Right renal cortex interstitium (tissue), 3 donors: Measurements from ENCODE around the gene ZSCAN12. TPM values are rescaled to one million over a fixed set of nuclear protein-coding genes. Genes with fewer than 3 reads are reported as not detected.
A peak's percentile ranks its signal among the peaks of the same experiment; 100 is the strongest.
"Not testable (repeated sequence)": the region's sequence is repeated elsewhere in the genome, so short reads cannot be mapped to it uniquely, and the experiment has no call there.

ENCODE experiments used
- DNase-seq, 3 donors: peaks; one replicate each; pipeline ENCODE4 v3.0.0-alpha.2; 2013; ENCODE audit warnings: low read depth in 3 of 3, low spot score in 2 of 3
- polyA plus RNA-seq, 3 donors: library from polyadenylated mRNA; unstranded; fragments of 120-200 nt; gene quantifications; one replicate each; pipeline ENCODE4 v1.2.1, GENCODE V29; 2013; ENCODE audit not compliant: insufficient read length in 3 of 3

The ZSCAN12 gene
- polyA plus RNA-seq, 3 donors = 14.5 to 17.2 (median 15.5) TPM

- no peak for DNase-seq
These were observed 540 bp upstream of the ZSCAN12 start for GRCh38 chr6:28400122-28400451.

GRCh38 chr6:28395918-28396317 is 3.6 kb downstream of the ZSCAN12 start:
- DNase-seq = no peak

GRCh38 chr6:28393912-28394662 is 5.5 kb downstream of the ZSCAN12 start:
- DNase-seq = no peak

- no peak for DNase-seq
These were observed 8.9 kb downstream of the ZSCAN12 start for GRCh38 chr6:28390688-28391087.

GRCh38 chr6:28384143-28384533 is 15.4 kb downstream of the ZSCAN12 start:
- DNase-seq = no peak

- DNase-seq = peak; percentile 72 to 83 (median 79)
These were observed 16.1 kb downstream of the ZSCAN12 start for GRCh38 chr6:28383235-28384142.

GRCh38 chr6:28380381-28380780 is 19.2 kb downstream of the ZSCAN12 start:
- no peak for DNase-seq

GRCh38 chr6:28378644-28379043 is 20.9 kb downstream of the ZSCAN12 start:
- DNase-seq = no peak

GRCh38 chr6:28377879-28378278 is 21.7 kb downstream of the ZSCAN12 start:
- no peak for DNase-seq

GRCh38 chr6:28373925-28374324 is 25.6 kb downstream of the ZSCAN12 start:
- DNase-seq = no peak

GRCh38 chr6:28371706-28372451 is 27.7 kb downstream of the ZSCAN12 start:
- no peak for DNase-seq

- no peak for DNase-seq
These were observed 28.3 kb downstream of the ZSCAN12 start for GRCh38 chr6:28371280-28371679.

- DNase-seq = no peak
These were observed 29.1 kb downstream of the ZSCAN12 start for GRCh38 chr6:28370440-28370839.

GRCh38 chr6:28369463-28369862 is 30.1 kb downstream of the ZSCAN12 start:
- no peak for DNase-seq

GRCh38 chr6:28368522-28368921 is 31.0 kb downstream of the ZSCAN12 start:
- no peak for DNase-seq

- DNase-seq = not testable (repeated sequence)
These were observed 34.0 kb downstream of the ZSCAN12 start for GRCh38 chr6:28365590-28365989.

- no peak for DNase-seq
These were observed 38.6 kb downstream of the ZSCAN12 start for GRCh38 chr6:28360961-28361360.

- DNase-seq = not testable (repeated sequence)
These were observed 40.0 kb downstream of the ZSCAN12 start for GRCh38 chr6:28359562-28359961.

- no peak for DNase-seq
These were observed 42.5 kb downstream of the ZSCAN12 start for GRCh38 chr6:28357036-28357435.

- no peak for DNase-seq
These were observed 42.9 kb downstream of the ZSCAN12 start for GRCh38 chr6:28356666-28357020.
